Stimulated activated CD8-positive, alpha-beta memory T cell treated with anti-CD3 and anti-CD28 coated beads, Interleukin-4, amount 100 ng/mL, for 1 hour (primary cell): ENCODE data around the gene GPR21.

Experiments used
- DNase-seq, 2 donors: peaks; one replicate each; pipeline ENCODE4 v3.0.0-alpha.2; 2020; ENCODE audit warnings: low read depth in 2 of 2, low spot score in 1 of 2

Gene GPR21

GRCh38 chr9:123033864-123034601 lies 566 bp downstream of the GPR21 start:
- no peak for DNase-seq

- DNase-seq, result no peak
Measured at GRCh38 chr9:123034881-123035510, 1.5 kb downstream of the GPR21 start.

DNA sequence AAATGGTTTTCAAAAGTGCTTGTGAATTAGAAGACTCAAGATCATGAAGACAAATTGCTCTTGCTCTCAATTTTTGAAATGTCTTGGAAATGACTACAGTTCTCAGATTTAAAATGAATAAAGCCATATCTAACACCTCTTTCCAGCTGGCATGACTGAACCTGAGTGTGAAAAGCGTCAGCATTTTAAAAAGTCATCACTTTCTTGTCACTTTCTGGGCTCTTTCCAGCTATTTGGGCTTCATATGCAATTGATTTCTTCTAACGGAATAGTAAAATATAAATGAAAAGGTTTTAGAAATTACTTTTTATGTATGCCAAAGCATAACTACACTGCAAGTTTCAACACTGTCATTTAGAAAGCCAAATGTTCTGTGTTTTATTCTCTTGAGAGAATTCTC lies 2.3 kb downstream of the GPR21 start:
- DNase-seq, result no peak

DNA sequence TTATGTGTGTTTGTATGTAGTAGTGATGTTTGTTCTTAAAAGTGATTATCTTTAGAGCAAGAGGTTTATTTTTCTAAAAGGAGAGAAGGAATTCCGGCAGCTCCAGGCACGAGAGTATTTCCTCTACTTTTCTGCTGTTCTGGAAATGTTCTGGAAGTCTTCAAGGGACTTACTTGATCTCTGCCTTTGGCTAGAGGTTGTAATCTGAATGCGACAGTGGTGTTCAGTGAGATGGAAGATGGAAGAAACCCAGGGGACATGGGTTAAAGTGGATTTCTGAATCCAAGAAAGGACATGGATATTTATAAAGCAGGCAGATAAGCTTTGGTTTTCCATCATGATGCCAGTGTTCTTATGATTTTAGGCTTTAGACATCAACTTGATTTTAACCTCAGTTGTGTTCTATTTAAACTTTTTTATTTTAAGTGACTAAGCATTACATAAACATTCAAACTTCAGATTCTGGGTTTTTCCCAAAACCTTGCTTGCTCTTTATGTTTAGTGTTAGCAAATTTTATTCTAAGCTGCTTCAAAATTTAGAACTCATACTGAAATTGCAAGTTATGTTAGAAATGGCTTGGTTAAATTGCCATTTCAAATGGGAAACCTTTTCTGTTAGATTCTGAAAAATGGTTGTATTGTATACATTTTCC lies 3.6 kb downstream of the GPR21 start:
- no peak for DNase-seq

DNA sequence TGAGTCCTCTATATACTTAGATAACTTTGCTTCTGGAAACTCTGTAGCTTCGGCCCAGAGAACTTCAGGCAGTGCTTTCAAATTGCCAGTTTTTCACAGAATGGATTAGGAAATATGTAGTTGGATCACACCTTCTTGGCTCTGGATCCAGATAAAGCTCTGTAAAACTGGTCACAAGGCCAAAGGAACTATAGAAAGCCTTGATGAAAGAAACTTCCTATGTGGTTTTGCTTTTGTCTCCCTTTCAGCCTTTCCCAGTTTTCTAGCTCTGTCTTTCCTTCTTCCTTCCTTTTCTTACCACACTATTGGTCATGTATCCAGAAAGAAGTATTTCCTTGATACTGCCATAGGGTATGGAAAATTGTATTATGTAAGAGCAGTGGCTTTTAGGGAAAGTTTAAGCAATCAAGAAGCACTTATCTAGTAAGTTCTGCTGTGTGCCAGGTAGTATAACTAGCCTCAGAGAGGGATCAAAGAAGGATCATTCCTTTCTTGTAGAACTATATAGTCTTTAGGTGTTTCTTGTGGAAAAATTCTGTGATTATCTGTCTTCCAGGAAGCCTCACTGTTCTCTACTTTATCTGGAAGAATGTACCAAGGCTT lies 6.3 kb downstream of the GPR21 start:
- no peak for DNase-seq

- no peak for DNase-seq
Measured at GRCh38 chr9:123040801-123041200, 7.3 kb downstream of the GPR21 start.

GRCh38 chr9:123041489-123041888 lies 8.0 kb downstream of the GPR21 start:
- DNase-seq, result no peak

GRCh38 chr9:123043081-123043939 lies 9.8 kb downstream of the GPR21 start:
- DNase-seq, result no peak

- DNase-seq, result no peak
Measured at GRCh38 chr9:123044586-123044985, 11.1 kb downstream of the GPR21 start.

- no peak for DNase-seq
Measured at GRCh38 chr9:123046406-123047195, 13.1 kb downstream of the GPR21 start.

- DNase-seq, result no peak
Measured at GRCh38 chr9:123048748-123049147, 15.3 kb downstream of the GPR21 start.

DNA sequence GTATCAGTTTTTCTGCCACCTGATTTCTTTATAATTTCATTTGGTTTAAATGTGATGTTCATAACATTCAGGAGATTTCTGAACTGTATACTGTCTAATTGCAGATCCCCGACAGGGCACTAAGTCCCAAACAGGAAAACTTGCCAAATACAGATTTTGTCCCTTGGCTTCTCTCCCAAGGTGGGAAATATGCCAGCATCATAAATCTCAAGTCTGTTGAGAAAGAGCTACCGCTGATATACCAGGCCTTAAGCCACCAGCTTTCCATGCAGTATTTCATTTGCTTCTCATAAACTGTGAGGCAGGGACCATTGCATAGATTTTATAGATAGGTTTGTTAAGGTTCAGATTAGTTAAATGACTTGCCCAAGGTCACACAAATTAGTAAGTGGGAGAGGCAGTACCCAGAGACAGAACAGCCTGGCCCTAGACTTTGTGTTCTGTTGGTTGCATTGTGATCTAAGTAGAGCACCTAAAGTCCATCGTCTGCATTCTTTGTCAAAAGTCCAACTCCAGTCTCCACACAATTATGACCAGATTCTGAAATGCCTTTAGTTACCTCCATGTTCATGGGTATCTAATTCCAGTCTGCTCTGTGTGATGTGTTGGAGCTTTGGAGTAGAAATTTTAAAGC lies 16.2 kb downstream of the GPR21 start:
- DNase-seq, result no peak

DNA sequence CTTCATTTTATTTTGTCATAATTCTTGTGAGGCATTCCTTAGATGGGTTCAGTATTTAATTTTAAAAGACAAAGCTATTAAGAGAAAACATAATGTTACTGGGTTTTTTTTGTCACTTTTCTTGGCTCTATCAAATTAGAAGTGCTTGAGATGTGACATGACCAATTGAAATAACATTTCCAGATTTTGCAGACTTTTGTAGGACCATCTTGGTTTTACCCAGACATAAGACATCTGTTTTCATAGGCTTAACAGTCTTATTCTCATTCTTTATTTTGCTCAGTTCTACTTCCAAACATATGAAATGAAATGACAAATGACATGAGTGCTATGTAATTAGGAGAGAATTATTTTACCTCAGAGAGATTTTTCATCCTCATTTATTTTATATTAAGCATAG lies 19.6 kb downstream of the GPR21 start:
- DNase-seq, result no peak

- DNase-seq, result no peak
Measured at GRCh38 chr9:123053711-123054110, 20.2 kb downstream of the GPR21 start.

DNA sequence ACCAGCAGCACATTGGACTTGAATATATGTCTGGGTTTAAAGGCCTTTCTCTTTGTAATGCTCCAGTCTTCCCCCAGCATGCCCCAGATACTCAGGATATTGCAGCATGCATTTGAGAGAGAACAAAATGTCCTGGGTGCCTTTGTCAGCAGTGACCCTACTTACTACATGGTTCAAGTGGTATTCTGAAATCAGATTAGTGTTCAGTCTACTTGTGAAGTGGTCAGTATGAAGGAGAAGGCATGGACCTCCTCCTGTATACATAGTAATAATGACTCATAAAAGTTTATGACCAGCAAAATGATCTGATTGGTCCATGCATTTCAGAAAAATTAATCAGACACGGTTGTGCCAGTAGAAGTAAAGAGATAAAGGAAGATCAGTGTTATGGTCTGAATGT lies 25.4 kb downstream of the GPR21 start:
- no peak for DNase-seq

GRCh38 chr9:123059472-123060220 lies 26.2 kb downstream of the GPR21 start:
- DNase-seq, result no peak

DNA sequence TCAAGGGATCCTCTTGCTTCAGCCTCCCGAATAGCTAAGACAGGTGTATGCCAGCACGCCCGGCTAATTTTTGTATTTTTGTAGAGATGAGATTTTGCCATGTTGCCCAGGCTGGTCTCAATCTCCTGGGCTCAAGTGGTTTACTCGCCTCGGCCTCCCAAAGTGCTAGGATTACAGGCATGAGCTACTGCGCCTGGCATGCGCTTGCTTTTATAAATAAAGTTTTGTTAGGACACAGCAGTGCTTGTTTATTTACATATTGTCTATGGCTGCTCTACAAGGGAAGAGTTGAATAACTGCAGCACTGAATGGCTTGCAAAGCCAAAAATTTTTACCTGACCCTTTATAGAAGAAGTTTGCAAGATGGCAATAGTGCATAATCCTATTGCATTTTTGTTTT lies 27.7 kb downstream of the GPR21 start:
- DNase-seq, result no peak

GRCh38 chr9:123062351-123063176 lies 29.1 kb downstream of the GPR21 start:
- no peak for DNase-seq
